Activated CD8-positive, alpha-beta memory T cell treated with anti-CD3 and anti-CD28 coated beads for 24 hours (primary cell): Measurements from ENCODE around the gene CAPZB.
A peak's percentile ranks its signal among the peaks of the same experiment; 100 is the strongest.

Experiments used
- DNase-seq: peaks from one replicate; pipeline ENCODE4 v3.0.0-alpha.2; 2020

CAPZB gene

DNA sequence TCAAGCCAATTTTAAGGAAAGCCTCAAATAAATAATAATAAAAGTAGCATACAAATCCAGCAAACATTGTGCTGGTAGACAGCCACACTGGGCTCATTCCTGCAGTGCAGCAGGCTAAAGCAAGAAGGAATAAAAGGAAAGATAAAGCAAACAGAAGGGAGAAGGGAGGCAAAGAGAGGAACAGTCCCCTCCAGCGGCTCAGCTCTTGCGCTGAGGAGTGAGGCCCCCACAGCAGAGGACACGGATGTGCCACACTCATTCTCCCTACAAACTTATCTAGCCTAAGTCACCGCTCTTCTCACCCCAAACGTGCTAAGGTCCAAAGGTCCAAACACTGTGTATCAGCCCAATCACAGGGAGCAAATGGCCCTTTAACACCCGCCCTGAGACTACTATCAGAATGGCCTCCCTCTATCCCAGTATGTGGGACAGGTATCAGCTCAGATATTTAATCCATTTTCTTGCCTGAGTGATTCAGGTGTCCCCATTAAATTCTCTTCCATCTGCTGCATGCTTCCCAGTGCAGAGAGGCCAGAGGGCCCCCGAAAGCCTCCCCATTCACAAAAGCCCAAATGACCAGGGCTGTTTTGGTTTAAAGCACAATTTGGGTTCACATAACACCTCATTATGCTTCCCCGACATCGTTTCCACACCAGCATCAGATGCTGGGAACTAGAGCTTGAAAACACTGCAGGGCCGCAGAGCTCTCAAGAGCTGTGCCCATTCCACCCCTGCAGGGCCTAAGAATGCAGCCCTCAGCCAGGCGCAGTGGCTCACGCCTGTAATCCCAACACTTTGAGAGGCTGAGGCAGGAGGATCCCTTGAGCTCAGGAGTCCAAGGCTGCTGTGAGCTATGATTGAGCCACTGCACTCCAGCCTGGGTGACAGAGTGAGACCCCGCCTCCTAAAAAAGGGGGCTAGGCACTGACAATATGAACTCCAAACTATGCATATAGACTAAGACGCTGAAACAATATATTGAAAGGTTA, 17.8 kb downstream of the CAPZB start:
- DNase-seq: no peak

GRCh38 chr1:19466112-19466561, 19.2 kb downstream of the CAPZB start:
- DNase-seq: no peak

GRCh38 chr1:19465650-19466049, 19.7 kb downstream of the CAPZB start:
- DNase-seq: no peak

- DNase-seq: no peak
Observed at GRCh38 chr1:19465123-19465522, 20.2 kb downstream of the CAPZB start.

DNA sequence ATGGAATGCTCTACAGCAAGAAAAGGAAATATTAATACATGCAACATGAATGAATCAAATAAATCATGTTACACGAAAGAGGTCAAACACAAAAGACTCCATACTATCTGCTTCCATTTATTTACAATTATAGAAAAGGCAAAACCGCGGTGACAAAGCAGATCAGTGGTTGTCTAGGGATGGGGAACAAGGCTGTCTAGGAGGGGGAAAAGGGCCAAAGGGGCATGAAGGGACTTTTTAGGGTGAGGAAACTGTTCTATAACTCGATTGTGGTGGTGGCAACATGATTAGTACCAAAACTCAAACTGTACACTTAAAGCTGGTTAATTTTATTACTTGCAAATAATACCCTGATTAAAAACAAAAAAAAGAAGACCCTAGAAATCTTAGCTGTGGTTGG, 20.6 kb downstream of the CAPZB start:
- DNase-seq: no peak

GRCh38 chr1:19463504-19463803, 21.9 kb downstream of the CAPZB start:
- DNase-seq: no peak

DNA sequence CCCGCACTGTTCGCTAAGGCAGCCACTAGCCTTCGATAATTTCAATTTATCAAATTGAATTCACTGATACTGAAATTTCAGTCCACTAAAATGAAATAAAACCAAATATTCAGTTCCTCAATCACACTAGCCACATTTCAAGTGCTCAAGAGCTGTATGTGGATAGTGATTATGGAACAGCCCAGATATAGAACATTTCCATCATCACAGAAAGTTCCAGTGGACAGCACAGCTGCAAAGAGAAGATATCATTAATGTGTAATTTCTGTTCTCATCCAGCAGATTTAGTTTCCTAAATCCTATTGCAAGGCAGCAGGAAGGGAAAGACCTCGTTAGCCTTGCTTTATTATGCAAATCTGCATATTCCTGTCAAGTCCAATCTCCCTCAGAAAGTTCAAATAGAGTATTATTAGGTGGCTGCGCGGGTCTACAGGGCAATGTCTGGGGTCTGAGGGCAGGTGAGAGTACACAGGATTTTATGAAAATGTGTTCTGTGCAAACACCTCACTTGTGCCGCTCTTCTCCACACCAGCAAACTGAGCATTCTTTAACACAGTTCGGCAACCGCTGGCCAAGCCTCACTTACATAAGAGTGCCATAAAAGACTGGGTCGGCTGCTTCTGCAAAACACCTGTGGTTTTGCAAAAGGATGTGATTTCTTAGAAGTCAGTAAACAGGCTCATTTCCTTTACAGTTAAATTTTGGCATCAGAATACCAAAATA, 22.4 kb downstream of the CAPZB start:
- DNase-seq: peak; percentile 64

- DNase-seq: peak; percentile 70
Observed at GRCh38 chr1:19461220-19461554, 24.2 kb downstream of the CAPZB start.

DNA sequence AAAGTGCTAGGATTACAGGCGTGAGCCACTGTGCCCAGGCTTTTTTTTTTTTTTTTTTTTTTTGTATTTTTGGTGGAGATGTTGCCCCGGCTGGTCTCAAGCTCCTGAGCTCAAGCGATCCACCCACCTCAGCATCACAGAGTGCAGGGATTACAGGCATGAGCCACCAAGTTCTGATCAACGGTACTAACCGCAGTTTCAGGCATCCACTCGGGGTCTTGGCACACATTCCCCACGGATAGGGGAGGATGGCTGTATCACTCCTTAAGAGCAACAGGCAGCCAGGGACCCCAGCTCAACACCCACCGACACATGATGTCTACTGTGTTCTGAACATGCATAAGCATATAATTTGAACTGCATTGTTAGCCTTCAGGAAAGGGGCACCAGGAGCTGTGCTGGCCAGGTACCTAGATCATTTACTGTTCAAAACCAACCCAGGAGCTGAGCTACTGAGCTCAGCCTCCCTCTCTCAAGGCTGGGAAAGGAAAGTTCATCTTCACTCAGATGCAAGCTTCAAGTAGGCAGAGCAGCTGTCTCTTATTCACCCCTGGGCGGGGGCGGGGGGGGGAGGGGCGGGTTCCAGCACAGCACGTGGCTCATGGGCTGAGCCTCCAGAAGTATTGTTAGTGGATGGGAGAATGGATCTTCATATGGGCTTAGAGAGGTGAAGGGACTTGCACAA, 24.7 kb downstream of the CAPZB start:
- DNase-seq: no peak

DNA sequence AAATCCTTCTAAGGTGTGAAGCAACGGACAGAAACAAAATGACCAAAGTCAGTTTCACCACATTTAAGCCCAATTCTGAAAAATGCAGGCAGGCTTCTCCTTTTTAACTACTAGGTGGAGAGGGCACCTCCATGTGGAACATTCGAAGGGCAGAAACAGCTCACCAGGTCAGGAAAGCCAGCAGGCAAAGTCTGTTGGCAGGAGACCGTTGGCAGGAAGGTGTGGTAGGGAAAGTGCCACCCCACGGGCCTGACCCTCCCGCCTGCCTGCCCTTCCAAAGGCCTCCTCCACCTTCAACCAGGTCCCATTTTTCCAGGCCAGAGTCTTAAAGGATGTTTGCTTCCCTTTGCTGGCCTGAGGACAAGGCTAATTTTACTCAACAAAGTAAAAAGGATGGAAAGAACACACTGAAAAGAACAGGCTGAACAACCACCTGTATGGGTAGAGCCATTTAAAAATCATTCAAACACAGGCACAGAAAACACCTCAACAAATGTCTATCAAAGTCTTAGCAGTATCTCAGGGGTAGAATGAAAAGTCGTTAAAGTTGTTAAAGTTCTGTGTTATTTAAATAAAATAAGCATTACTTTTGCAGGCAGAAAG, 26.4 kb downstream of the CAPZB start:
- no peak for DNase-seq

GRCh38 chr1:19457607-19458006, 27.7 kb downstream of the CAPZB start:
- no peak for DNase-seq

DNA sequence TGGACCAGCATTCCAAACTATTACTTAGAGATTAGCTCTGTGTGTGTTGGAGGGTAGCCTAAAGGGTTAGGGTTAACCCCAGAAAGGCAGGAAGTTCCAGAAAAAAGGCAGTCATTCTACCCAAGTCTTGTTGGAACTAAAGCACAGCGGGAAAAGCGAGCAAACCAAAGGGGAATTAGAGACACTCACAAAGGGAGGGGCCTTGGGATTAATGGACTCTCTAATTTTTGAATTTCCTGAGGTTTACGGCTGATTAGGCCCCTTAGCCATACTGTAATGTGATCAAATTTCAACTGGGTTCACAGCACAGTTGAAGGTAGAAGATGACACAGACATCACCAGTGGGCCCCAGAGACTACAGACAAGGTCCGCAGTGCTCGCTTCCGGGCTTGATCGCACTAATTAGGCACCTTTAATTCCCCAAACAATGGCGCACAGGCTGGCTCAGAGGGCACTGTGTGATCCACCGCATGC, 28.3 kb downstream of the CAPZB start:
- DNase-seq: no peak

- no peak for DNase-seq
Observed at GRCh38 chr1:19455353-19455752, 30.0 kb downstream of the CAPZB start.

- DNase-seq: no peak
Observed at GRCh38 chr1:19454265-19455146, 30.8 kb downstream of the CAPZB start.

GRCh38 chr1:19453741-19454201, 31.6 kb downstream of the CAPZB start:
- DNase-seq: no peak

DNA sequence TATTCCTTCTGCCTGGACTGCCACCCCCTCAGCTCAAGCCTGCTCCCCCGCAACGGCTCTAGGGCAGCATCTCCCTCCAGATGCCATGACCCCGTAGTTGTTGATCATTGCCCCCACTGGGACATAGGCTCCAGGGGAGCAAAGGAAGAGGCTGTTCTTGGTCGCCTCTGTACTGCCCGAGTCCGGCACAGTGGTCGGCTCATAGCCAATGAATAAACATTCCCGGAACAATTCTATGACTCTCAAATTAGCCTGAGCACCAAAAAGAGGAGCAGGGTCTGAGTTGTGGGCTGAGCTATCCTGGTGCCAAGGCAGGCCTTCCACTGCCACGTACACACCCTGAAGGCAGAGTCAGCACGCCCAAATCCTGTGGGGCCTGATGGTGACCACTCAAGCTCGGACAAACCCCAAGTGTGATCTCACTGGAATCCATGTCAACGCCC, 33.1 kb downstream of the CAPZB start:
- DNase-seq: no peak

DNA sequence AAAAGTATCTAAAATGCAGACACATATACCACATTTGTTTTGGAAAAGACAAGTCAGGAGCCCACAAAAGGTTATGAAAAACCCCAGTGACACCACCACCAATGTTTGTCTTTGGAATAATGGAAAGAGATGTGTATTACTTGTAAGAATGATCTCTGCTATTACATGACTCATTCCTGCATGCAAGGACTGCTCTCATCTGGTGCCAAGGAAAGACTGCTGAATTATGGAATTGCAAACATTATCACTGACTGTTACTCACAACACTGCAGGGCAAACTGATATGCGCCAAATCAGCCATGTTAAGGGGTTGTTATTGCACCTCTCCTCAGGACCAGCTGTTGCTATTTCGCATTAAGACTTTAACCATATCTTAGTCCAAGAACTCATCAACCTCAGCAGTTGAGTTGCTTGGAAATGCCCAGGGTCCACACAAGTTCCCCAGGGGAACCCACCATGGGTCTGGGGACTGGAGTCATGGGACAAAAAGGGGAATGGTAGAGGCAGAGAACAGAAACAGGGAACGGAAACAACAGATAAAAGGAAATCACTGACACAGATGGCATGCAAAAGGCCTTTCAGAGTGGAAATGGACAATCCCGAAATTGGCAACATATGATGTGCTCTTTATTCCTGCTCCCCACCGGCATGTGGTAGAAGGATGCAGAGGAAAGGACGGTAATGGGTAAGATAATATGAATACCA, 34.4 kb downstream of the CAPZB start:
- no peak for DNase-seq

DNA sequence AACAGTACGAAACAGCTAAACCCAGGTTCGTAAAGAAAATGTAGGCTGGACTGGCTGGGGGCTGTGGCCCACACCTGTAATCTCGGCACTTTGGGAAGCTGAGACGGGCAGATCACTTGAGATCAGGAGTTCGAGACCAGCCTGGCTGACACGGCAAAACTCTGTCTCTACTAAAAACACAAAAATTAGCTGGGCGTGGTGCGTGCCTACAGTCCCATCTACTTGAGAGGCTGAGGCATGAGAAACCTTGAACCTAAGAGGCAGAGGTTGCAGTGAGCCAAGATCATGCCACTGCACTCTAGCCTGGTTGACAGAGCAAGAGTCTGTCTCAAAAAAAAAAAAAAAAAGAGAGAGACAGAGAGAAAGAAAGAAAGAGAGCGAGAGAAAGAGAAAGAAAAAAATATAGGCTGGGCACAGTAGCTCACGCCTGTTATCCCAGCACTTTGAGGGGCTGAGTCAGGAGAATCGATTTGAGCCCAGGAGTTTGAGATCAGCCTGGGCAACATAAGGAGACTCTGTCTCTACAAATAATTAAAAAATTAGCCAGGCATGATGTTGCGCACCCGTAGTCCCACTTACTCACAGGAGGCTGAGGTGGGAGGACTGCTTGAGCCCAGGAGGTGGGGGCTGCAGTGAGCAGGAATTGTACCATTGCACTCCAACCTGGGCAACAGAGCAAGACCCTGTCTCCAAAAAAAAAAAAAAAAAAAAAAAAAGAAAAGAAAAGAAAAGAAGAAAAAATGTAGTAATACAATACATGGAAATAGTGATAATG, 35.7 kb downstream of the CAPZB start:
- DNase-seq: no peak

DNA sequence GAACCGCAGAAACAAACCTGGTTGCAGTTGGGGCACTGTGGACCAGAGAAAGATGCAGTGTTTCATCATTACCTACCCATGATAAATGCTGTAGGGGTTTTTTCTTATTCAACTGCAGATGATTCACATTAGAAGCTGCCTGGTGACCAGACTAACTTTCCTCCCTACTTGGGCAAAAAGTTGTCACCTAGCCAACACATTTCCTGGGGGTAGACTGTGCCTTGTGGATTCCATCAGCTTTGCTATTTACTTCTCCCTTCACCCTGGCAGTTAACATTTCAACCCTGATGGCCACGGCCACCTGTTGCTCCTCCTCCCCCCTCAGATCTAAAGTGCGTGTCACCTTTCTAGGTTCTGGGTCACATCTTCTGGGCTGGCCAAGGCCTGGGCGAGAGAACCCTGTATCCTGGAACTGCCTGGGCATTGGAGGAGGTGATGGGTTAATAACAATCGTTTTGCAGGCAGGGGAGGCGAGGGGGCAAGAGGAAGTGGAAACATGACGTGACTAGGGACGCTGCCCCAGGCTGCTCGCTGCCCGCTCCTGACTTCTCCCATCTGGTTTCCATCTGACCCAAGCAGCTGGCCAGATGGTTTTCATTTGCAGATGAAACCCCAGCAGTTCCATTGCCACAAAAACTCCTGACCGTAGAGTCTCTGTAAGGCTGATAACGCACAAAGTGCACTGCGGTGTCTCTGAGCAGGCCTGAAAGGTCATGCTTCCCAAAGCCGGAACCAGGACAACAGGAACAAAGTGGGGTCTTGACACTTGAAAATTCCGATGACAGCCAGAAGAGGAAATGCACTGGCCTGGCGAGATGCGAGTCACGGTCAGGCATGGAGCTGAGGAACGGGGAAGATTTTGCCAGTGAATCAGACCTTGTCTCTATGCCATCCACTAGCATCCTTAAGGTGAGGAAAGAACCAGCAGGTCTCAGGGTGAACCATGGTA, 36.6 kb downstream of the CAPZB start:
- DNase-seq: peak; percentile 72
